ENCODE data around the gene ACTMAP. TPM values are rescaled to one million over a fixed set of nuclear protein-coding genes. Genes with fewer than 3 reads are reported as not detected.

The ACTMAP gene
- total and polyA plus RNA-seq, 12 donors = 2.2 to 28.0 (median 12.2) TPM

- peaks cover 31 to 42% of the 10 kb centered on the region in 2 donors for H3K4me1 ChIP-seq (replicated peaks in 1 of 2)
- no peaks in the 10 kb centered on the region for H3K27me3 ChIP-seq
- peaks cover 0 to 56% of the 10 kb centered on the region in 2 donors for H3K36me3 ChIP-seq (replicated peaks in 1 of 2)
- no peaks in the 10 kb centered on the region for H3K9me3 ChIP-seq (replicated peaks in 1 of 3)
- DNase-seq = no peak
- TF ChIP-seq, protein P1, sequence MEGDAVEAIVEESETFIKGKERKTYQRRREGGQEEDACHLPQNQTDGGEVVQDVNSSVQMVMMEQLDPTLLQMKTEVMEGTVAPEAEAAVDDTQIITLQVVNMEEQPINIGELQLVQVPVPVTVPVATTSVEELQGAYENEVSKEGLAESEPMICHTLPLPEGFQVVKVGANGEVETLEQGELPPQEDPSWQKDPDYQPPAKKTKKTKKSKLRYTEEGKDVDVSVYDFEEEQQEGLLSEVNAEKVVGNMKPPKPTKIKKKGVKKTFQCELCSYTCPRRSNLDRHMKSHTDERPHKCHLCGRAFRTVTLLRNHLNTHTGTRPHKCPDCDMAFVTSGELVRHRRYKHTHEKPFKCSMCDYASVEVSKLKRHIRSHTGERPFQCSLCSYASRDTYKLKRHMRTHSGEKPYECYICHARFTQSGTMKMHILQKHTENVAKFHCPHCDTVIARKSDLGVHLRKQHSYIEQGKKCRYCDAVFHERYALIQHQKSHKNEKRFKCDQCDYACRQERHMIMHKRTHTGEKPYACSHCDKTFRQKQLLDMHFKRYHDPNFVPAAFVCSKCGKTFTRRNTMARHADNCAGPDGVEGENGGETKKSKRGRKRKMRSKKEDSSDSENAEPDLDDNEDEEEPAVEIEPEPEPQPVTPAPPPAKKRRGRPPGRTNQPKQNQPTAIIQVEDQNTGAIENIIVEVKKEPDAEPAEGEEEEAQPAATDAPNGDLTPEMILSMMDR (IDR thresholded peaks at IDR 0.05) = no peak
- TF ChIP-seq POLR2A (IDR thresholded peaks at IDR 0.05) = no peak
- WGBS, 4 donors = 94 to 98% (median 96%) methylated on average over 4 of the region's 4 CpGs
- intact Hi-C loops (cut with DNase I) = no loop called here
- no peak overlapping the region for H3K4me3 ChIP-seq
- no peak overlapping the region for H3K27ac ChIP-seq
These were observed 26.0 kb downstream of the ACTMAP start for GRCh38 chr19:40724315-40724714.

DNA sequence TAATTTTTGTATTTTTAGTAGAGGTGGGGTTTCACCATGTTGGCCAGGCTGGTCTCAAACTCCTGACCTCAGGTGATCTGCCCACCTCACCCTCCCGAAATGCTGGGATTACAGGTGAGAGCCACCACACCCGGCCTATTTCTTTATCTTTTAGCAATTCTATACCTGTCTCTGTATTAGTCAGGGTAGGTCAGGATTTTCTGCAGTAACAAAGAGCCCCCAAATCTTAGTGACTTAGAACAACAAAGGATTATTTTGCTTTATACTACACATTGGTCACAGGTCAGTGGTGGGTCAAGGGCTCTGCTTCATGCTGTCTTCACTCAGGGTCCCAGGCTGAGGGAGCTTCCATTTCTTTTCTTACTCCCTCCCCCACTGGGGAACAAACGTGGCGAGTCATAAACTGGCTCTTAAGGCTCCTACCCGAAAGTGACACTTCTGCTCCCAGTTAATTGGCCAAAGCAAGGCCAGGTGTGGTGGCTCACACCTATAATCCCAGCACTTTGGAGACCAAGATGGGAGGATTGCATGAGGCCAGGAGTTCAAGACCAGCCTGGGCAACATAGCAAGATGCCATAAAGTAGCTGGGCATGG is 26.5 kb downstream of the ACTMAP start:
- Histone ChIP-seq H3K27me3 (no peaks in the 10 kb centered on the region), H3K4me3 (no peak overlapping the region), H3K4me1 (replicated peaks in 1 of 2) (peaks cover 35 to 44% of the 10 kb centered on the region in 2 donors), H3K36me3 (replicated peaks in 1 of 2) (peaks cover 0 to 51% of the 10 kb centered on the region in 2 donors), H3K27ac (no peak overlapping the region), H3K9me3 (replicated peaks in 1 of 3) (no peaks in the 10 kb centered on the region)
- WGBS, 4 donors = 88 to 96% (median 91%) methylated on average over 5 of the region's 5 CpGs
- no peak for TF ChIP-seq POLR2A (IDR thresholded peaks at IDR 0.05)
- TF ChIP-seq, protein P1 (IDR thresholded peaks at IDR 0.05) = no peak
- DNase-seq = no peak
- intact Hi-C loops (cut with DNase I) = no loop called here

GRCh38 chr19:40721936-40722661 is 28.2 kb downstream of the ACTMAP start:
- TF ChIP-seq, protein P1 (IDR thresholded peaks at IDR 0.05) = no peak
- TF ChIP-seq POLR2A (IDR thresholded peaks at IDR 0.05) = no peak
- DNase-seq = peak in 1 of 7 donors; percentile 47
- H3K9me3 ChIP-seq (replicated peaks in 1 of 3) = no peaks in the 10 kb centered on the region
- intact Hi-C loops (cut with DNase I) = no loop called here
- 48 to 60% (median 54%) methylated on average over 9 of the region's 9 CpGs for WGBS, 4 donors
- no peaks in the 10 kb centered on the region for H3K27me3 ChIP-seq
- peak overlapping the region in 4 of 5 donors; percentile 25 to 97 (median 94) for H3K27ac ChIP-seq
- H3K4me1 ChIP-seq (replicated peaks in 1 of 2) = peaks cover 41 to 44% of the 10 kb centered on the region in 2 donors
- H3K36me3 ChIP-seq (replicated peaks in 1 of 2) = peaks cover 0 to 34% of the 10 kb centered on the region in 2 donors
- peak overlapping the region in 1 of 4 donors; percentile 20 for H3K4me3 ChIP-seq

- DNase-seq = no peak
- Histone ChIP-seq H3K9me3 (replicated peaks in 1 of 3) (no peaks in the 10 kb centered on the region), H3K27ac (peak overlapping the region; percentile 44 to 97 (median 95)), H3K27me3 (no peaks in the 10 kb centered on the region), H3K36me3 (replicated peaks in 1 of 2) (peaks cover 0 to 24% of the 10 kb centered on the region in 2 donors), H3K4me3 (peak overlapping the region in 1 of 4 donors; percentile 72), H3K4me1 (replicated peaks in 1 of 2) (peaks cover 44 to 49% of the 10 kb centered on the region in 2 donors)
- intact Hi-C loops (cut with DNase I) = no loop called here
- TF ChIP-seq, protein P1 (IDR thresholded peaks at IDR 0.05) = no peak
- no peak for TF ChIP-seq POLR2A (IDR thresholded peaks at IDR 0.05)
- WGBS, 4 donors = 78 to 95% (median 81%) methylated on average over 6 of the region's 6 CpGs
These were observed 29.2 kb downstream of the ACTMAP start for GRCh38 chr19:40721140-40721486.

Data from adrenal gland (tissue), 12 donors.